ENCODE results near the gene AHRR.
"Not testable (repeated sequence)": the region's sequence is repeated elsewhere in the genome, so short reads cannot be mapped to it uniquely, and the experiment has no call there.

DNA sequence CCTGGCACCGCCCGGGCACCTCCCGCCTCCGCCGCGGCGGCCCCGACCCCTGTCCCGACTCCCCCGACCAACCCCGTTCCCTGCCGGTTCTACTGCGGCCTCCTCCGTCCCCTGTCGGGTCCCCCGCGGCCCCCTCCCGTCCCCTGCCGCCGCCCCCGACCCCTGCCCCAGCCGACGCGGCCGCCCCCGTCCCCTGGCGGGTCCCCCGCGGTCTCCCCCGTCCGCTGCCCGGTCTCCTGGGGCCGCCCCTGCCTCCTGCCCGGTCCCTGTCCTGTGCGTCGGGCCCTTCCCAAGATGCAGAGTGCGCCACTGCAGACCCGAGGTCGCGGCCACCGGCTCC lies 49.7 kb upstream of the AHRR start:
- TF ChIP-seq, protein P1, sequence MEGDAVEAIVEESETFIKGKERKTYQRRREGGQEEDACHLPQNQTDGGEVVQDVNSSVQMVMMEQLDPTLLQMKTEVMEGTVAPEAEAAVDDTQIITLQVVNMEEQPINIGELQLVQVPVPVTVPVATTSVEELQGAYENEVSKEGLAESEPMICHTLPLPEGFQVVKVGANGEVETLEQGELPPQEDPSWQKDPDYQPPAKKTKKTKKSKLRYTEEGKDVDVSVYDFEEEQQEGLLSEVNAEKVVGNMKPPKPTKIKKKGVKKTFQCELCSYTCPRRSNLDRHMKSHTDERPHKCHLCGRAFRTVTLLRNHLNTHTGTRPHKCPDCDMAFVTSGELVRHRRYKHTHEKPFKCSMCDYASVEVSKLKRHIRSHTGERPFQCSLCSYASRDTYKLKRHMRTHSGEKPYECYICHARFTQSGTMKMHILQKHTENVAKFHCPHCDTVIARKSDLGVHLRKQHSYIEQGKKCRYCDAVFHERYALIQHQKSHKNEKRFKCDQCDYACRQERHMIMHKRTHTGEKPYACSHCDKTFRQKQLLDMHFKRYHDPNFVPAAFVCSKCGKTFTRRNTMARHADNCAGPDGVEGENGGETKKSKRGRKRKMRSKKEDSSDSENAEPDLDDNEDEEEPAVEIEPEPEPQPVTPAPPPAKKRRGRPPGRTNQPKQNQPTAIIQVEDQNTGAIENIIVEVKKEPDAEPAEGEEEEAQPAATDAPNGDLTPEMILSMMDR (IDR thresholded peaks at IDR 0.05), result not testable (repeated sequence)
- TF ChIP-seq POLR2AphosphoS5 (IDR thresholded peaks at IDR 0.05), result not testable (repeated sequence)

Measured in transverse colon (tissue), 4 donors.